Tongue (tissue), 2 donors: ENCODE data around the gene ACYP2. TPM values are rescaled to one million over a fixed set of nuclear protein-coding genes. Genes with fewer than 3 reads are reported as not detected.
"Not testable (repeated sequence)": the region's sequence is repeated elsewhere in the genome, so short reads cannot be mapped to it uniquely, and the experiment has no call there.

Source experiments
- DNase-seq: peaks from one replicate; pipeline ENCODE4 v3.0.0-alpha.2; 2015
- total RNA-seq: library from RNA; depleted of rRNA; stranded (reverse); fragments of >200 nt; gene quantifications from one replicate; pipeline ENCODE4 v1.2.3, GENCODE V29; 2014

ACYP2 gene
- total RNA-seq, 1 donor from 2014 or later = 39.3 TPM

DNA sequence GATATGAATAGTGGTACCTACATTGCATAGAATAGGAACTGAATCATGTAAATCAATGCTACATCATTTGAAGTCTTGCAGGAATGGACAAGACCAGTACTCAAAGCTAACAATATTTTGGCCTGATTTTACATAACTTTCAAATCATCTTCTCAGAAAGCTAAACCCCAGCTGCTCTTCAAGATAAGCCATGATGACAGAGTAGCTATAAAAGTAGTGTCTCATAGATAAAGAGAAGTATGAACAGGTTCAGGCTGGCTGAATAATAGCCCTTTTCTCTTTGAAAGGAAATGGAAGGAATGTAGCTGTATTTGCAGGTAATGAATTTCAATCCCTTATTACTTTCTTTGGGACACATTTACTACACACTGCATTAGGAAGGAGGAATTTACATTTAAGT, 112.4 kb downstream of the ACYP2 start:
- DNase-seq = peak; percentile 15

- DNase-seq = no peak
Observed at GRCh38 chr2:54228945-54229344, 113.5 kb downstream of the ACYP2 start.

DNA sequence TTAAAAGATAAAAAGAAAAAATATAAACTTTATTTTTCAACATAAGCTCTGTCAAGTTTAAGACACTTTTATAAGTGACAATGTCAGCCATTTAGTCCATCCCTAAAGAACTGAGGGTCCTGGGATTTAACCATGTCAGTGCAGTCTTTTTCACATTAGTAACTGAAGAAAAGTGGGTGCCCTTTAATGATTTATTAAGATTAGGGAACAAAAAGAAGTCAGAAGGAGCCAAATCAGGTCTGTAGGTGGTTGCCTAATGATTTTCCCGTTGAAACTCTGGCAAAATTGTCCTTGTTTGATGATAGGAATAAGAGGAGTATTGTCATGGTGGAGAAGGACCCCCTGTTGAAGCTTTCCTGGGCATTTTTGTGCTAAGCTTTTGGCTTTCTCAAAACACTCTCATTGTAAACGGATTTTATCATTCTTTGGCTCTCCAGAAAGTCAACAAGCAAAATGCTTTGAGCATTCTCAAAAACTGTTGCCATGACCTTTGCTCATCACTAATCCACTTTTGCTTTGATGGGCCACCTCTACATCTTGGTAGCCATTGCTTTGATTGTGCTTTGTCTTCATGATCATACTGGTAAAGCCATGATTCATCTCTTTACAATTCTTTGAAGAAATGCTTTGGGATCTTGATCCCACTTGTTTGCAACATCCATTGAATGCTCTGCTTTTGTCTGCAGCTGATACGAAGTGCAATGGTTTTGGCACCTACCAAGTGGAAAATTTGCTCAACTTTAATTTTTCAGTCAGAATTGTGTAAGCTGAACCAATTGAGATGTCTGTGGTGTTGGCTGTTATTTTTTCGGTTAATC, 118.6 kb downstream of the ACYP2 start:
- no peak for DNase-seq

DNA sequence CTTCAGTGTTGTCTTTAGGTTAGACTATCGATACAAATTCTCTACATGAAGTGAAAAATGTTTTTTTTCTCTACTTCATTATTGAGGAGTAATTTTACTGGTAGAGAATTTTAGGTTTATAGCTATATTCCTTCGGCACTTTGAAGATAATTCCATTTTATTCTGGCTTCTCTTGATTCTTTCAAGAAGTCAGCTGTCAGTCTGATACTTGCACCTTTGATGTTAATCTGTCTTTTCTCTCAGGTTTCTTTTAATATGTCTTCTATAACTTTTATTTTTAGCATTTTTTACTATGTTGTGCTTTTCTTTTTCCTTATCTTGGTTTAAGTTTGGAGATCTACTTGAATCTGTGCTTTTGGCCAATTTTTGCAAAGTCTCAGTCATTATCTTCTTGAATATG, 122.0 kb downstream of the ACYP2 start:
- DNase-seq = no peak

- DNase-seq = no peak
Observed at GRCh38 chr2:54239427-54239826, 124.0 kb downstream of the ACYP2 start.

- DNase-seq = peak; percentile 38
Observed at GRCh38 chr2:54240515-54241469, 125.4 kb downstream of the ACYP2 start.

DNA sequence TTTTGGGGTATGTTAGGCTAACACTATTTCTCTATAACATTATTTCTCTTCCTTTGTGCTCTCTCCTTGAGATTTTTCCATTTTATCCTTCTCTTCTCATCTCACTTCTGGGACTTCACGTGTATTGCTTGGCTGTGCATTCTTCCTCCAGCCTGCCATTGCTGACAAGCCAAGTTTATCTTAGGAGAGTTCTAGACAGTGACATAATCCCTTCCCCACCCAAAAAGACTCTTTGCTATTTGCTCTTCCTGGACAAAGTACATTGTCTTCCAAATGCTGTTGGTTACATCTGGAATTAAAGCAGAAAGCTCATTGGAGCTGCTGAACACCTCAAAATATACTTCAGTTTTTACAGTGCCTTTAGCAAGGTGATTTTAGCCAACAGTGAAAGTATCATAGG, 131.7 kb downstream of the ACYP2 start:
- no peak for DNase-seq

DNA sequence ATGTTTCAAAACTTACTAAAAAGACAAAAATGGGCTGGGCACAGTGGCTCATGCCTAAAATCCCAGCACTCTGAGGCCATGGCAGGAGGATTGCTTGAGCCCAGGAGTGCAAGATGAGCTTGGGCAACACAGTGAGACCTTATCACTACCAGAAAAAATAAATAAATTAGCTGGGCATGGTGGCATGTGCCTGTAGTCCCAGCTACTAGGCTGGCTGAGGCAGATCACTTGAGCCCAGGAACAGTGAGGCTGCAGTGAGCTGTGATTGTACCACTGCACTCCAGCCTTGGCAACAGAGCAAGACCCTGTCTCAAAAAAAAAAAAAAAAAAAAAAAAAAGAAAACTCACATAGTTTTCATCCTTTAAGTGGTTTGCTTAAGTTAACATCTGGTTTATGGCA, 134.2 kb downstream of the ACYP2 start:
- no peak for DNase-seq

GRCh38 chr2:54254180-54254579, 138.8 kb downstream of the ACYP2 start:
- no peak for DNase-seq

DNA sequence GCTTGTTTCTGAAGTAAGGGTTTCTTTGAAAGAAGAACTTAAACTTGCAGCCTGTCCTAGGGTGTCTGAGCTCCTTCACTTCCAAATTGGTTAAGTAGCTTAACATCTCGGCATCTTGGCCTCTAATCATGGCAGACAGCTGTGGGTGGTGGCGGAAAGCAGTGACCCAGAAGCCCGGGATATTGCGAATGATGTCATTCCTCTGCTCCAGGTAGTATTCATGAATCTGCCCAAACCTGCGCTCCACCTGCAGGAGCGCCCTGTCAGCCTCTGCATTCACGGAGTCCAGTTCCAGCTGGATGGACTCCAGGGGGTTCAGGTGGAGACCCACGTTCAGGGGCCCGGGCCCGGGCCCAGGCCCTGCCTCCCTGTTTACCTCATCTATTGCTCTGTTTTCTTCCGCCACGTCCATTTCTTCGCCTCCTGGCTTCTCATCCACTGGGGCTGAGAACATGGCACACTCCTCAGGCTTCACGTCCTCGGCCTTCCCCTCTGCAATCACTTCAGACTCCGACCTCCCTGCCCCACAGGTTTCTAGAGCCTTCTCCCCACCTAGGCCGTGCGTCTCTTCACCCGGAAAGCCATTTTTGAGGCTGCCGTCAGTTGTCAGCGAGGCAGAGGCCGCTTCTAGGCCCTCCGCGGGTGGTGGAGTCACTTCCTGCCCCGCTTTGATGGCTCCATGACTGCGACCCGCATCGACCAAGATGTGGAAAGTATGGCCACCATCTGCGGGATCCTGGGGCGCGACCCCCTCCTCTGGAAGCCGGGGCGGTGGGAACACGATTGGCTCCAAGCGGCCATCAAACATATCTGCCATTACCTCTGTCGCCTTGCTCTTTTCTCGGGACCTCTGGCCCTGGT, 140.0 kb downstream of the ACYP2 start:
- DNase-seq = no peak

GRCh38 chr2:54256091-54256694, 140.8 kb downstream of the ACYP2 start, which contains the start of gene TSPYL6:
Gene TSPYL6 (minus strand): TSS chr2:54256229. CDS start chr2:54256151, 78 bp downstream.
- no peak for DNase-seq

DNA sequence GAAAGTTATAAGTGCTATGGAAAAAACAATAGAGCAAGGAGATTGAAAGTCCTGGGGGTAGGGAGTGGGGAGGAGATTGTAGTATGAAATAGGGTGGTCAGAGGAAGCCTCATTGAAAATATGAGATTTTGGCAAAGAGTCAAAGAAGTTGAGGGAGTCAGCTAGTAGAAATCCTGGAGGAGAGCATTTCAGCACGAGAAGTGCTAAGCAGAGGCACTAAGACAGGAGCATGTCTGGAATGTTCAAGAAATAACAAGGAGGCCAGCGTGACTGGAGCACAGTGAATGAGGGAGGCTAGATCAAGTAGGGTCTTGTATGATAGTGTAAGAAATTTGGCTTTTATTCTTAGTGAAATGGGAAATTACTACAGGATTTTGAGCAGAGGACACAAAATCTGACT, 142.8 kb downstream of the ACYP2 start:
- no peak for DNase-seq

GRCh38 chr2:54259413-54260240, 144.2 kb downstream of the ACYP2 start:
- no peak for DNase-seq

- DNase-seq = no peak
Observed at GRCh38 chr2:54260241-54260595, 144.8 kb downstream of the ACYP2 start.

- peak; percentile 4 for DNase-seq
Observed at GRCh38 chr2:54261537-54261936, 146.1 kb downstream of the ACYP2 start.

- no peak for DNase-seq
Observed at GRCh38 chr2:54262015-54262765, 146.8 kb downstream of the ACYP2 start.

- DNase-seq = not testable (repeated sequence)
Observed at GRCh38 chr2:54265081-54265480, 149.7 kb downstream of the ACYP2 start.

DNA sequence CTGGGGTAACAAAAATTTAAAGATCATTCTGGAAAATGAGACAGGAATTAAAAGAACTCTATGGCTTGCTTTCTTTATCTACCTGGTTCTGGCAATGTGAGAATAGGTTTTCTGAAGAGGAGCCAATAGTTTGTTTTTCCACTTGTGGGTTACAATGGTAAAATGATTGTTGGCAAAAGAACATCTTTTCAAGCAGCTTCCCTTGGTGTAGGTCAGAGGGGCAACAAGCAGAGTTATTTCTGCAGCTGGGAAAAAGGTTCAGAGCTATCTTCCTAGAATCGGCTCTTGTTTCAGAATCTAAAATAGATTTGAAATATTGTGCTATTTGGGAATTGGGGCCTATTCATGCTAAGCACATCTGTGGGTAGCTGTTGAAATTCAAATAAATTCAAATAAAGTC, 152.2 kb downstream of the ACYP2 start:
- DNase-seq = no peak

- no peak for DNase-seq
Observed at GRCh38 chr2:54271189-54271588, 155.8 kb downstream of the ACYP2 start.
